ENCODE results near the gene NOC4L. TPM values are rescaled to one million over a fixed set of nuclear protein-coding genes. Genes with fewer than 3 reads are reported as not detected.

Gene NOC4L
- total and polyA plus RNA-seq, 2 donors (not counting 3 experiments of a cell fraction or from before 2014, with no cell fraction given), result 19.4 to 29.4 TPM

DNA sequence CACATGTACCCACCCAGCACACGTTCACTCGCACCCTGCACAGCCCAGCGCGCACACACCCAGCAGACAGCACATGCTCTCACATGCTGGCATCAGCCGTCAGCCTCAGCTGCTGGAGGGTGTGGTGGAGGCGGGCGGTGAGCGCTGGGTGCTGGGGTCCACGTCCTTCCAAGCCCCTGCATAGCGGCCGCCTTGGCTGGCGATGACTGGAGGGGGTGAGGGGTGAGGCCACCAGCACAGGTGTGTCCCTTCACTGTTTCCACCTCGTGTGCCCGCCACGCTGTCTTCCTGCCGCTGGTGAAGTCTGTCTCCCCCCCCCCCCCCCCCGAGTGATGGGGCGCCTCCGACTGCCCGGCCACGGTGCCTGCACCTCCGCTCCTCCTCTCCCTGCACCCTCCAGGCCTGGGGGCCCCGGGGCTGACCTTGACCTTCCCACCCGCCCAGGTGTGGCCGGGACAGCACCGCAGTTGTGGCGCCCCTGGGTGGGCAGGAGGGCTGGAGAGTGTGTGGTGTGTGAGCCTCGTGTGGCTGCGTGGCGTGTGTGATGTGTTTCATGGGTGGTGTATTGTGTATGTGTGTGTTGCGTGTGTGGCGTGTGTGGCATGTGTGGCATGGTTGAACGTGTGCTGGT, 37.4 kb downstream of the NOC4L start:
- DNase-seq (ENCODE audit: low read depth, low spot score) (no peak), FAIRE-seq (no peak)
- Histone ChIP-seq H3K4me2 (ENCODE audit: insufficient read depth, low read length) (no peak overlapping the region), H3K27me3 (ENCODE audit: control insufficient read depth in 2 of 2, insufficient read depth in 2 of 2, low read length in 2 of 2) (peaks cover 0 to 5% of the 10 kb centered on the region in 2 experiments), H3K4me3 (replicated peaks in 1 of 3; ENCODE audit: insufficient read depth in 1 of 3, low read depth in 1 of 3, low read length in 3 of 3) (no peak overlapping the region), H3K27ac (ENCODE audit: insufficient read depth, low read depth, low read length) (no peak overlapping the region), H3K4me1 (ENCODE audit: control insufficient read depth, extremely low read depth, insufficient read depth, low read length) (no peaks in the 10 kb centered on the region), H3K79me2 (ENCODE audit: control insufficient read depth, insufficient read depth, low read length) (no peaks in the 10 kb centered on the region), H3K9me3 (replicated peaks; ENCODE audit: control insufficient read depth, insufficient read depth, low read length) (no peaks in the 10 kb centered on the region), H2AFZ (ENCODE audit: low read depth, low read length) (no peak overlapping the region), H4K20me1 (replicated peaks; ENCODE audit: control insufficient read depth, extremely low read depth, insufficient read depth, low read length) (no peaks in the 10 kb centered on the region), H3K9ac (replicated peaks; ENCODE audit: extremely low read depth, insufficient read depth, low read length) (no peak overlapping the region), H3K9me1 (replicated peaks; ENCODE audit: control insufficient read depth, extremely low read depth, insufficient read depth, low read length) (no peaks in the 10 kb centered on the region), H3K36me3 (ENCODE audit: control insufficient read depth in 2 of 2, extremely low read depth in 1 of 2, insufficient read depth in 2 of 2, low read length in 2 of 2) (no peaks in the 10 kb centered on the region)
- BruUV-seq (replicated peaks), result no TSS peak
- intact Hi-C loops (cut with micrococcal nuclease) (no loop called here), dilution Hi-C loops (cut with MboI; ENCODE audit: extremely low pct_ligation_motif_present, low sequenced_read_pairs) (no loop called here)
- POLR2A ChIA-PET, result no interaction called here
- CTCF ChIA-PET, result no interaction called here
- TF ChIP-seq GATA2 (IDR thresholded peaks at IDR 0.05; ENCODE audit: insufficient read depth, insufficient read length, low read depth, low read length) (no peak), MYC (IDR thresholded peaks at IDR 0.05; ENCODE audit: low read depth, low read length) (no peak), FOS (IDR thresholded peaks at IDR 0.05; ENCODE audit: borderline replicate concordance, insufficient read depth, low read length) (no peak), POLR2AphosphoS5 (IDR thresholded peaks at IDR 0.05; ENCODE audit: insufficient read depth, low read depth, low read length) (no peak), POLR2A (IDR thresholded peaks at IDR 0.05; ENCODE audit: low read depth, low read length) (no peak), JUN (IDR thresholded peaks at IDR 0.05; ENCODE audit: borderline replicate concordance, insufficient read depth, insufficient read length, low read depth) (no peak), EZH2 (IDR thresholded peaks at IDR 0.05; ENCODE audit: borderline replicate concordance, low read depth, low read length, severe bottlenecking) (no peak)
- TF ChIP-seq, protein P1, sequence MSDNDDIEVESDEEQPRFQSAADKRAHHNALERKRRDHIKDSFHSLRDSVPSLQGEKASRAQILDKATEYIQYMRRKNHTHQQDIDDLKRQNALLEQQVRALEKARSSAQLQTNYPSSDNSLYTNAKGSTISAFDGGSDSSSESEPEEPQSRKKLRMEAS (IDR thresholded peaks at IDR 0.05; ENCODE audit: insufficient read depth, insufficient read length), result no peak
- TF ChIP-seq, protein P2, sequence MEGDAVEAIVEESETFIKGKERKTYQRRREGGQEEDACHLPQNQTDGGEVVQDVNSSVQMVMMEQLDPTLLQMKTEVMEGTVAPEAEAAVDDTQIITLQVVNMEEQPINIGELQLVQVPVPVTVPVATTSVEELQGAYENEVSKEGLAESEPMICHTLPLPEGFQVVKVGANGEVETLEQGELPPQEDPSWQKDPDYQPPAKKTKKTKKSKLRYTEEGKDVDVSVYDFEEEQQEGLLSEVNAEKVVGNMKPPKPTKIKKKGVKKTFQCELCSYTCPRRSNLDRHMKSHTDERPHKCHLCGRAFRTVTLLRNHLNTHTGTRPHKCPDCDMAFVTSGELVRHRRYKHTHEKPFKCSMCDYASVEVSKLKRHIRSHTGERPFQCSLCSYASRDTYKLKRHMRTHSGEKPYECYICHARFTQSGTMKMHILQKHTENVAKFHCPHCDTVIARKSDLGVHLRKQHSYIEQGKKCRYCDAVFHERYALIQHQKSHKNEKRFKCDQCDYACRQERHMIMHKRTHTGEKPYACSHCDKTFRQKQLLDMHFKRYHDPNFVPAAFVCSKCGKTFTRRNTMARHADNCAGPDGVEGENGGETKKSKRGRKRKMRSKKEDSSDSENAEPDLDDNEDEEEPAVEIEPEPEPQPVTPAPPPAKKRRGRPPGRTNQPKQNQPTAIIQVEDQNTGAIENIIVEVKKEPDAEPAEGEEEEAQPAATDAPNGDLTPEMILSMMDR (IDR thresholded peaks at IDR 0.05; ENCODE audit: extremely low read depth in 1 of 2, insufficient read depth in 1 of 2, low read depth in 1 of 2, low read length in 2 of 2), result no peak
